Osteoblast (primary cell): ENCODE results near the gene CCT6A. TPM values are rescaled to one million over a fixed set of nuclear protein-coding genes. Genes with fewer than 3 reads are reported as not detected.

Source experiments
- DNase-seq: peaks from one replicate; pipeline ENCODE4 v3.0.0; 2011; ENCODE audit warnings: low spot score, mixed read lengths; ENCODE audit not compliant: insufficient read length; ENCODE audit errors: missing footprints
- H2AFZ ChIP-seq: 2 replicates; pipeline ENCODE4 v1.6.0; 2011; ENCODE audit warnings: mild to moderate bottlenecking, low read length
- H3K27ac ChIP-seq: 2 replicates; pipeline ENCODE4 v1.5.1; 2011; ENCODE audit warnings: mild to moderate bottlenecking, low read depth, low read length, moderate library complexity
- H3K27me3 ChIP-seq: 2 replicates; pipeline ENCODE4 v1.6.0; 2012; ENCODE audit warnings: mild to moderate bottlenecking, control low read depth, inconsistent platforms, low read length, moderate library complexity; ENCODE audit not compliant: insufficient read depth
- H3K36me3 ChIP-seq: 2 replicates; pipeline ENCODE4 v1.5.1; 2011; ENCODE audit warnings: mild to moderate bottlenecking, low read length, control low read depth, moderate library complexity; ENCODE audit not compliant: insufficient read depth
- H3K4me1 ChIP-seq: 2 replicates; pipeline ENCODE4 v1.5.1; 2011; ENCODE audit warnings: mild to moderate bottlenecking, low read length, control low read depth, moderate library complexity; ENCODE audit not compliant: insufficient read depth
- H3K4me2 ChIP-seq: 2 replicates; pipeline ENCODE4 v1.6.0; 2011; ENCODE audit warnings: mild to moderate bottlenecking, low read length; ENCODE audit not compliant: insufficient read depth
- H3K4me3 ChIP-seq: fragments of 200-600 bp; sonication (generic); 3 replicates; pipeline ENCODE4 v1.5.1; 2012; ENCODE audit warnings: mild to moderate bottlenecking, low read length, inconsistent platforms; ENCODE audit not compliant: insufficient read depth
- H3K79me2 ChIP-seq: 2 replicates; pipeline ENCODE4 v1.6.0; 2012; ENCODE audit warnings: mild to moderate bottlenecking, low read length, control low read depth, inconsistent platforms; ENCODE audit not compliant: insufficient read depth
- H3K9me3 ChIP-seq: 2 replicates; pipeline ENCODE4 v1.5.1; 2011; ENCODE audit warnings: low read depth, low read length, control low read depth
- H4K20me1 ChIP-seq: 2 replicates; pipeline ENCODE4 v1.6.0; 2012; ENCODE audit warnings: mild to moderate bottlenecking, low read length, control low read depth; ENCODE audit not compliant: insufficient read depth
- total RNA-seq: library from RNA; depleted of rRNA; stranded (reverse); fragments of >200 nt; gene quantifications from 2 replicates; pipeline ENCODE4 v1.2.3, GENCODE V29; 2012
- TF ChIP-seq, protein P1 (sequence below): IDR thresholded peaks from 2 replicates; pipeline ENCODE4 v1.5.1; 2011; ENCODE audit warnings: mild to moderate bottlenecking, low read depth, low read length, moderate library complexity; ENCODE audit errors: extremely low read depth

CCT6A gene
- total RNA-seq, 1 donor: 130 TPM

DNA sequence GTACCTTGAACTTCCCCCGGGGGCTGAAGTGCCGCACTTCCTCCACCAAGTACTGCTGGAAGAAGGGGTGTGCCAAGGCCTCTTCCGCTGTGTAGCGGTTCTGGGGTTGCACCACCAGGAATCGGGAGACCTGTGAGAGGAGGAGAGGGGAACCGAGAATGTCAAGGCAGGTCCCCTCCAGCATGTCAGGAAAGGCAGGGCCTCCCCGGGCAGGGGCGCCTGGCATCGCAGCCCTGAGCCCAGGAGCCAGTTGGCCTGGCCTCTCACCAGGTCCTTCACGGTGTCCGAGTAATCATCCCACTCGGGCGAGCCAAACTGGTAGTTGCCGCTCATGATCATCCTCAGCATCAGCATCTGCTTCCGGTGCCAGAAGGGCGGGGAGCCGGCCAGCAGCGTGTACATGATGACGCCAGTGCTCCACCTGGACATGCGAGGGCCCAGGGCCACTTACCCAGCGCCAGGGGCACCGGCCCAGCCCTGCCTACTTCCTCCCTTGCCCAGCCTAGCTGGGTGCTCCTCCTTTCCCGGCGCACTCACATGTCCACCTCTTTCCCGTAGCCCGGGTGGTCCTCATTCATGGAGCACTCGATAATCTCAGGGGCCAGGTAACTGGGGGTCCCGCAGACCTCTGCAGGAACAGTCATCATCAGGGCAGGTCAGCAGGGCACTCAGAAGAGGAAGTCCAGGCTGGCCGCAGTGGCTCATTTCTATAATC is 30.2 kb downstream of the CCT6A start:
- H3K79me2 ChIP-seq: no peaks in the 10 kb centered on the region
- H2AFZ ChIP-seq: no peak overlapping the region
- TF ChIP-seq, protein P1, sequence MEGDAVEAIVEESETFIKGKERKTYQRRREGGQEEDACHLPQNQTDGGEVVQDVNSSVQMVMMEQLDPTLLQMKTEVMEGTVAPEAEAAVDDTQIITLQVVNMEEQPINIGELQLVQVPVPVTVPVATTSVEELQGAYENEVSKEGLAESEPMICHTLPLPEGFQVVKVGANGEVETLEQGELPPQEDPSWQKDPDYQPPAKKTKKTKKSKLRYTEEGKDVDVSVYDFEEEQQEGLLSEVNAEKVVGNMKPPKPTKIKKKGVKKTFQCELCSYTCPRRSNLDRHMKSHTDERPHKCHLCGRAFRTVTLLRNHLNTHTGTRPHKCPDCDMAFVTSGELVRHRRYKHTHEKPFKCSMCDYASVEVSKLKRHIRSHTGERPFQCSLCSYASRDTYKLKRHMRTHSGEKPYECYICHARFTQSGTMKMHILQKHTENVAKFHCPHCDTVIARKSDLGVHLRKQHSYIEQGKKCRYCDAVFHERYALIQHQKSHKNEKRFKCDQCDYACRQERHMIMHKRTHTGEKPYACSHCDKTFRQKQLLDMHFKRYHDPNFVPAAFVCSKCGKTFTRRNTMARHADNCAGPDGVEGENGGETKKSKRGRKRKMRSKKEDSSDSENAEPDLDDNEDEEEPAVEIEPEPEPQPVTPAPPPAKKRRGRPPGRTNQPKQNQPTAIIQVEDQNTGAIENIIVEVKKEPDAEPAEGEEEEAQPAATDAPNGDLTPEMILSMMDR: no peak
- no peak overlapping the region for H3K4me3 ChIP-seq
- H3K27me3 ChIP-seq: no peaks in the 10 kb centered on the region
- no peak for DNase-seq
- peaks cover 12% of the 10 kb centered on the region for H3K4me1 ChIP-seq
- H3K27ac ChIP-seq: no peak overlapping the region
- H3K9me3 ChIP-seq: no peaks in the 10 kb centered on the region
- no peak overlapping the region for H3K4me2 ChIP-seq
- peaks cover 24% of the 10 kb centered on the region for H3K36me3 ChIP-seq
- H4K20me1 ChIP-seq: peaks cover 3% of the 10 kb centered on the region

- Histone ChIP-seq H3K9me3 (no peaks in the 10 kb centered on the region), H3K36me3 (peaks cover 16% of the 10 kb centered on the region), H3K27ac (no peak overlapping the region), H3K4me1 (peaks cover 12% of the 10 kb centered on the region), H3K4me3 (no peak overlapping the region), H3K4me2 (no peak overlapping the region), H4K20me1 (peaks cover 3% of the 10 kb centered on the region), H3K27me3 (no peaks in the 10 kb centered on the region), H2AFZ (no peak overlapping the region), H3K79me2 (no peaks in the 10 kb centered on the region)
- TF ChIP-seq, protein P1: no peak
- DNase-seq: peak; percentile 30
These were observed 31.7 kb downstream of the CCT6A start for GRCh38 chr7:56083150-56083785.

GRCh38 chr7:56086761-56087160 is 35.2 kb downstream of the CCT6A start:
- TF ChIP-seq, protein P1: no peak
- H3K36me3 ChIP-seq: peaks cover 5% of the 10 kb centered on the region
- no peaks in the 10 kb centered on the region for H3K9me3 ChIP-seq
- DNase-seq: no peak
- H2AFZ ChIP-seq: no peak overlapping the region
- H3K27ac ChIP-seq: no peak overlapping the region
- no peaks in the 10 kb centered on the region for H3K27me3 ChIP-seq
- H3K4me3 ChIP-seq: no peak overlapping the region
- H4K20me1 ChIP-seq: no peaks in the 10 kb centered on the region
- H3K4me2 ChIP-seq: no peak overlapping the region
- H3K4me1 ChIP-seq: no peaks in the 10 kb centered on the region
- H3K79me2 ChIP-seq: no peaks in the 10 kb centered on the region

GRCh38 chr7:56087445-56087844 is 35.9 kb downstream of the CCT6A start:
- TF ChIP-seq, protein P1: no peak
- peaks cover 3% of the 10 kb centered on the region for H3K4me1 ChIP-seq
- no peaks in the 10 kb centered on the region for H3K79me2 ChIP-seq
- no peak overlapping the region for H3K27ac ChIP-seq
- H2AFZ ChIP-seq: no peak overlapping the region
- H3K9me3 ChIP-seq: no peaks in the 10 kb centered on the region
- peak; percentile 18 for DNase-seq
- no peak overlapping the region for H3K4me2 ChIP-seq
- no peak overlapping the region for H3K4me3 ChIP-seq
- no peaks in the 10 kb centered on the region for H3K27me3 ChIP-seq
- peaks cover 3% of the 10 kb centered on the region for H3K36me3 ChIP-seq
- H4K20me1 ChIP-seq: no peaks in the 10 kb centered on the region
